Stimulated activated CD4-positive, alpha-beta T cell treated with anti-CD3 and anti-CD28 coated beads, Interleukin-15, amount 100 ng/mL, for 24 hours (primary cell): ENCODE results near the gene SCAP.
"Not testable (repeated sequence)": the region's sequence is repeated elsewhere in the genome, so short reads cannot be mapped to it uniquely, and the experiment has no call there.

Source experiments
- DNase-seq: peaks from one replicate; pipeline ENCODE4 v3.0.0-alpha.2; 2020

SCAP gene

GRCh38 chr3:47480267-47480666, 4.5 kb upstream of the SCAP start:
- DNase-seq, result not testable (repeated sequence)

- DNase-seq, result no peak
Measured at GRCh38 chr3:47479826-47480160, 4.1 kb upstream of the SCAP start.

GRCh38 chr3:47478022-47478421, 2.3 kb upstream of the SCAP start:
- DNase-seq, result no peak

- DNase-seq, result no peak
Measured at GRCh38 chr3:47476644-47477199, 981 bp upstream of the SCAP start.

GRCh38 chr3:47476330-47476626, 537 bp upstream of the SCAP start:
- no peak for DNase-seq

GRCh38 chr3:47475029-47475569, 642 bp downstream of the SCAP start:
- peak; percentile 9 for DNase-seq

GRCh38 chr3:47473391-47473790, 2.4 kb downstream of the SCAP start:
- no peak for DNase-seq

- DNase-seq, result no peak
Measured at GRCh38 chr3:47469616-47470015, 6.1 kb downstream of the SCAP start.

- not testable (repeated sequence) for DNase-seq
Measured at GRCh38 chr3:47468315-47468714, 7.4 kb downstream of the SCAP start.

- DNase-seq, result no peak
Measured at GRCh38 chr3:47464588-47464987, 11.2 kb downstream of the SCAP start.

GRCh38 chr3:47459534-47460085, 16.1 kb downstream of the SCAP start:
- not testable (repeated sequence) for DNase-seq

GRCh38 chr3:47456984-47457383, 18.8 kb downstream of the SCAP start:
- DNase-seq, result no peak

GRCh38 chr3:47455806-47456452, 19.8 kb downstream of the SCAP start:
- no peak for DNase-seq

GRCh38 chr3:47452453-47453215, 23.1 kb downstream of the SCAP start:
- DNase-seq, result no peak

- DNase-seq, result no peak
Measured at GRCh38 chr3:47444103-47444502, 31.6 kb downstream of the SCAP start.

GRCh38 chr3:47443611-47443995, 32.1 kb downstream of the SCAP start:
- no peak for DNase-seq

GRCh38 chr3:47441796-47442551, 33.8 kb downstream of the SCAP start:
- no peak for DNase-seq

GRCh38 chr3:47440131-47440530, 35.6 kb downstream of the SCAP start:
- DNase-seq, result no peak

- no peak for DNase-seq
Measured at GRCh38 chr3:47436180-47436579, 39.6 kb downstream of the SCAP start.

GRCh38 chr3:47434849-47435248, 40.9 kb downstream of the SCAP start:
- no peak for DNase-seq

GRCh38 chr3:47433796-47434195, 41.9 kb downstream of the SCAP start:
- DNase-seq, result no peak

GRCh38 chr3:47432673-47433072, 43.1 kb downstream of the SCAP start:
- DNase-seq, result no peak

GRCh38 chr3:47431225-47431624, 44.5 kb downstream of the SCAP start:
- no peak for DNase-seq
